HepG2 (cell line): ENCODE data around the gene FGF21. TPM values are rescaled to one million over a fixed set of nuclear protein-coding genes. Genes with fewer than 3 reads are reported as not detected.
A peak's percentile ranks its signal among the peaks of the same experiment; 100 is the strongest.

Source experiments
- AGO1 ChIP-seq: fragments of 200-400 bp; formaldehyde crosslinking; IDR thresholded peaks from 2 replicates; pipeline ENCODE4 v1.6.1; 2017; ENCODE audit warnings: mild to moderate bottlenecking, low read depth, low read length, moderate library complexity; ENCODE audit not compliant: poor library complexity, severe bottlenecking
- CEBPB ChIP-seq: IDR thresholded peaks from 2 replicates; pipeline ENCODE4 v1.6.1; 2011; ENCODE audit warnings: low read depth, low read length, improper control_type of control experiment, borderline replicate concordance
- HOXA7 ChIP-seq: sonication (generic); formaldehyde crosslinking; IDR thresholded peaks from 2 replicates; pipeline ENCODE4 v1.8.1; 2022; ENCODE audit warnings: mild to moderate bottlenecking, missing genetic modification reagents, moderate library complexity
- NFYC ChIP-seq: IDR thresholded peaks from 2 replicates; pipeline ENCODE4 v1.6.1; 2016; ENCODE audit warnings: missing genetic modification reagents, missing compliant biosample characterization
- PREB ChIP-seq: sonication (generic); formaldehyde crosslinking; IDR thresholded peaks from 2 replicates; pipeline ENCODE4 v1.4.0; 2020; ENCODE audit warnings: missing genetic modification reagents
- ZBTB25 ChIP-seq: IDR thresholded peaks from 2 replicates; pipeline ENCODE4 v1.6.1; 2018; ENCODE audit warnings: missing genetic modification reagents
- ZBTB44 ChIP-seq: sonication (generic); formaldehyde crosslinking; IDR thresholded peaks from 2 replicates; pipeline ENCODE4 v1.4.0; 2020; ENCODE audit warnings: missing genetic modification reagents
- ZMYM4 ChIP-seq: sonication (generic); formaldehyde crosslinking; IDR thresholded peaks from 2 replicates; pipeline ENCODE4 v1.8.1; 2023; ENCODE audit warnings: mild to moderate bottlenecking, missing genetic modification reagents
- ZNF264 ChIP-seq: sonication (generic); formaldehyde crosslinking; IDR thresholded peaks from 2 replicates; pipeline ENCODE4 v1.4.0; 2020; ENCODE audit warnings: missing genetic modification reagents
- ZNF326 ChIP-seq: sonication (generic); formaldehyde crosslinking; IDR thresholded peaks from 2 replicates; pipeline ENCODE4 v1.4.0; 2020; ENCODE audit warnings: missing genetic modification reagents, borderline replicate concordance
- ZNF33A ChIP-seq: sonication (generic); formaldehyde crosslinking; IDR thresholded peaks from 2 replicates; pipeline ENCODE4 v1.5.1; 2020; ENCODE audit warnings: missing genetic modification reagents, mild to moderate bottlenecking, moderate library complexity, borderline replicate concordance
- ZNF367 ChIP-seq: sonication (generic); formaldehyde crosslinking; IDR thresholded peaks from 2 replicates; pipeline ENCODE4 v1.4.0; 2020; ENCODE audit warnings: missing genetic modification reagents, borderline replicate concordance
- ZNF552 ChIP-seq: sonication (generic); formaldehyde crosslinking; IDR thresholded peaks from 2 replicates; pipeline ENCODE4 v1.9.0; 2022; ENCODE audit warnings: missing genetic modification reagents, mild to moderate bottlenecking, borderline replicate concordance
- ZNF567 ChIP-seq: sonication (generic); formaldehyde crosslinking; IDR thresholded peaks from 2 replicates; pipeline ENCODE4 v1.8.1; 2023; ENCODE audit warnings: mild to moderate bottlenecking, missing genetic modification reagents, borderline replicate concordance
- ZNF607 ChIP-seq: sonication (generic); formaldehyde crosslinking; IDR thresholded peaks from 2 replicates; pipeline ENCODE4 v1.5.1; 2020; ENCODE audit warnings: missing genetic modification reagents, mild to moderate bottlenecking, borderline replicate concordance
- ZNF850 ChIP-seq: sonication (generic); formaldehyde crosslinking; conservative IDR thresholded peaks from 2 replicates; pipeline ENCODE4 v1.9.0; 2021; ENCODE audit warnings: mild to moderate bottlenecking, missing genetic modification reagents
- ZNF891 ChIP-seq: sonication (generic); formaldehyde crosslinking; IDR thresholded peaks from 2 replicates; pipeline ENCODE4 v1.5.0; 2020; ENCODE audit warnings: mild to moderate bottlenecking, missing genetic modification reagents
- ZSCAN12 ChIP-seq: sonication (generic); formaldehyde crosslinking; IDR thresholded peaks from 2 replicates; pipeline ENCODE4 v1.9.0; 2021; ENCODE audit warnings: mild to moderate bottlenecking, missing genetic modification reagents
- ZSCAN29 ChIP-seq: sonication (generic); formaldehyde crosslinking; conservative IDR thresholded peaks from 2 replicates; pipeline ENCODE4 v1.4.0; 2020; ENCODE audit warnings: mild to moderate bottlenecking, missing genetic modification reagents
- polyA plus RNA-seq, 8 experiments: library from polyadenylated mRNA; depleted of rRNA in 3 of 8; stranded (reverse) in 7 of 8; unstranded in 1 of 8; fragments of >200 nt; fragmentation: Illumina TruSeq in 4 of 8; extraction: Trizol in 4 of 8; gene quantifications; 2 replicates each; pipeline versions ENCODE4 v1.2.1 to v1.2.3, GENCODE V29; 2011 to 2016; ENCODE audit warnings: low read depth in 4 of 8, missing spikeins in 1 of 8, mixed read lengths in 1 of 8; ENCODE audit not compliant: insufficient read depth in 1 of 8
- total RNA-seq, 5 experiments: library from RNA; depleted of rRNA; stranded (reverse); fragments of >200 nt; fragmentation: Illumina TruSeq; extraction: Trizol; gene quantifications; 2 replicates each; pipeline ENCODE4 v1.2.3, GENCODE V29; 2016; ENCODE audit warnings: low read depth in 1 of 5
- TF ChIP-seq, protein P1 (sequence below), 2 experiments: IDR thresholded peaks; 2 replicates each; pipeline ENCODE4 v1.6.1; 2011 to 2012; ENCODE audit warnings: low read length in 2 of 2, borderline replicate concordance in 1 of 2, low read depth in 1 of 2, mild to moderate bottlenecking in 1 of 2, moderate library complexity in 1 of 2

The FGF21 gene
- total and polyA plus RNA-seq, 2 of the 13 experiments (the other 11 are each of a cell fraction or from before 2014, with no cell fraction given) = 0.17 TPM; not detected in 1

- TF ChIP-seq, protein P1, sequence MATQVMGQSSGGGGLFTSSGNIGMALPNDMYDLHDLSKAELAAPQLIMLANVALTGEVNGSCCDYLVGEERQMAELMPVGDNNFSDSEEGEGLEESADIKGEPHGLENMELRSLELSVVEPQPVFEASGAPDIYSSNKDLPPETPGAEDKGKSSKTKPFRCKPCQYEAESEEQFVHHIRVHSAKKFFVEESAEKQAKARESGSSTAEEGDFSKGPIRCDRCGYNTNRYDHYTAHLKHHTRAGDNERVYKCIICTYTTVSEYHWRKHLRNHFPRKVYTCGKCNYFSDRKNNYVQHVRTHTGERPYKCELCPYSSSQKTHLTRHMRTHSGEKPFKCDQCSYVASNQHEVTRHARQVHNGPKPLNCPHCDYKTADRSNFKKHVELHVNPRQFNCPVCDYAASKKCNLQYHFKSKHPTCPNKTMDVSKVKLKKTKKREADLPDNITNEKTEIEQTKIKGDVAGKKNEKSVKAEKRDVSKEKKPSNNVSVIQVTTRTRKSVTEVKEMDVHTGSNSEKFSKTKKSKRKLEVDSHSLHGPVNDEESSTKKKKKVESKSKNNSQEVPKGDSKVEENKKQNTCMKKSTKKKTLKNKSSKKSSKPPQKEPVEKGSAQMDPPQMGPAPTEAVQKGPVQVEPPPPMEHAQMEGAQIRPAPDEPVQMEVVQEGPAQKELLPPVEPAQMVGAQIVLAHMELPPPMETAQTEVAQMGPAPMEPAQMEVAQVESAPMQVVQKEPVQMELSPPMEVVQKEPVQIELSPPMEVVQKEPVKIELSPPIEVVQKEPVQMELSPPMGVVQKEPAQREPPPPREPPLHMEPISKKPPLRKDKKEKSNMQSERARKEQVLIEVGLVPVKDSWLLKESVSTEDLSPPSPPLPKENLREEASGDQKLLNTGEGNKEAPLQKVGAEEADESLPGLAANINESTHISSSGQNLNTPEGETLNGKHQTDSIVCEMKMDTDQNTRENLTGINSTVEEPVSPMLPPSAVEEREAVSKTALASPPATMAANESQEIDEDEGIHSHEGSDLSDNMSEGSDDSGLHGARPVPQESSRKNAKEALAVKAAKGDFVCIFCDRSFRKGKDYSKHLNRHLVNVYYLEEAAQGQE (IDR thresholded peaks at IDR 0.05; ENCODE audit: borderline replicate concordance in 1 of 2, low read depth in 1 of 2, low read length in 2 of 2) = no peak
- TF ChIP-seq ZNF607 (no peak), ZMYM4 (CRISPR knock-in tag) (no peak), HOXA7 (no peak), PREB (CRISPR knock-in tag) (no peak), ZNF33A (CRISPR knock-in tag) (no peak), ZNF850 (CRISPR knock-in tag) (no peak), ZSCAN12 (no peak), NFYC (CRISPR knock-in tag) (peak; percentile 98), ZBTB25 (peak; percentile 59; the same call in 1 of the 2 replicates), ZNF891 (CRISPR knock-in tag) (no peak), ZNF264 (CRISPR knock-in tag) (no peak), ZNF326 (CRISPR knock-in tag) (no peak), ZBTB44 (CRISPR knock-in tag) (no peak), ZSCAN29 (CRISPR knock-in tag) (no peak), ZNF552 (CRISPR knock-in tag) (no peak), CEBPB (no peak), ZNF367 (CRISPR knock-in tag) (no peak), ZNF567 (CRISPR knock-in tag) (no peak), AGO1 (no peak)
Observed at GRCh38 chr19:48720613-48721296, 34.6 kb upstream of the FGF21 start (continued).
